ENCODE measurements around the gene TAX1BP3.

TAX1BP3 gene

GRCh38 chr17:3688027-3688553 is 19.7 kb upstream of the TAX1BP3 start:
- no peak for DNase-seq

GRCh38 chr17:3685174-3685573 is 16.8 kb upstream of the TAX1BP3 start:
- no peak for DNase-seq

- DNase-seq: no peak
These were observed 14.7 kb upstream of the TAX1BP3 start for GRCh38 chr17:3683054-3683511.

GRCh38 chr17:3682033-3682432 is 13.7 kb upstream of the TAX1BP3 start:
- DNase-seq: no peak

- DNase-seq: no peak
These were observed 13.2 kb upstream of the TAX1BP3 start for GRCh38 chr17:3681565-3681964.

GRCh38 chr17:3681057-3681456 is 12.7 kb upstream of the TAX1BP3 start:
- no peak for DNase-seq

- DNase-seq: no peak
These were observed 11.3 kb upstream of the TAX1BP3 start for GRCh38 chr17:3679531-3680126.

GRCh38 chr17:3678821-3679530 is 10.6 kb upstream of the TAX1BP3 start:
- no peak for DNase-seq

- DNase-seq: no peak
These were observed 9.9 kb upstream of the TAX1BP3 start for GRCh38 chr17:3678095-3678820.

- DNase-seq: no peak
These were observed 7.5 kb upstream of the TAX1BP3 start for GRCh38 chr17:3675886-3676285.

- DNase-seq: no peak
These were observed 4.2 kb upstream of the TAX1BP3 start for GRCh38 chr17:3672571-3672970.

- no peak for DNase-seq
These were observed 1.2 kb upstream of the TAX1BP3 start for GRCh38 chr17:3669548-3669947.

GRCh38 chr17:3669085-3669347 is 638 bp upstream of the TAX1BP3 start:
- DNase-seq: no peak

GRCh38 chr17:3667366-3668278 is 756 bp downstream of the TAX1BP3 start:
- DNase-seq: no peak

- DNase-seq: no peak
These were observed 1.9 kb downstream of the TAX1BP3 start for GRCh38 chr17:3666516-3666915.

- DNase-seq: no peak
These were observed 2.5 kb downstream of the TAX1BP3 start for GRCh38 chr17:3665834-3666233.

- no peak for DNase-seq
These were observed 5.0 kb downstream of the TAX1BP3 start for GRCh38 chr17:3663102-3664011.

- no peak for DNase-seq
These were observed 8.0 kb downstream of the TAX1BP3 start for GRCh38 chr17:3660311-3660891.

- DNase-seq: no peak
These were observed 8.8 kb downstream of the TAX1BP3 start for GRCh38 chr17:3659541-3660111.

- no peak for DNase-seq
These were observed 9.5 kb downstream of the TAX1BP3 start for GRCh38 chr17:3658784-3659449.

All from activated gamma-delta T cell (primary cell).